ENCODE measurements around the gene LIMS3.
"Not testable (repeated sequence)": the region's sequence is repeated elsewhere in the genome, so short reads cannot be mapped to it uniquely, and the experiment has no call there.

Gene LIMS3, protein sequence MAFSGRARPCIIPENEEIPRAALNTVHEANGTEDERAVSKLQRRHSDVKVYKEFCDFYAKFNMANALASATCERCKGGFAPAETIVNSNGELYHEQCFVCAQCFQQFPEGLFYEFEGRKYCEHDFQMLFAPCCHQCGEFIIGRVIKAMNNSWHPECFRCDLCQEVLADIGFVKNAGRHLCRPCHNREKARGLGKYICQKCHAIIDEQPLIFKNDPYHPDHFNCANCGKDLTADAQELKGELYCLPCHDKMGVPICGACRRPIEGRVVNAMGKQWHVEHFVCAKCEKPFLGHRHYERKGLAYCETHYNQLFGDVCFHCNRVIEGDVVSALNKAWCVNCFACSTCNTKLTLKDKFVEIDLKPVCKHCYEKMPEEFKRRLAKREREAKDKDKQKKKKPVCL

DNA sequence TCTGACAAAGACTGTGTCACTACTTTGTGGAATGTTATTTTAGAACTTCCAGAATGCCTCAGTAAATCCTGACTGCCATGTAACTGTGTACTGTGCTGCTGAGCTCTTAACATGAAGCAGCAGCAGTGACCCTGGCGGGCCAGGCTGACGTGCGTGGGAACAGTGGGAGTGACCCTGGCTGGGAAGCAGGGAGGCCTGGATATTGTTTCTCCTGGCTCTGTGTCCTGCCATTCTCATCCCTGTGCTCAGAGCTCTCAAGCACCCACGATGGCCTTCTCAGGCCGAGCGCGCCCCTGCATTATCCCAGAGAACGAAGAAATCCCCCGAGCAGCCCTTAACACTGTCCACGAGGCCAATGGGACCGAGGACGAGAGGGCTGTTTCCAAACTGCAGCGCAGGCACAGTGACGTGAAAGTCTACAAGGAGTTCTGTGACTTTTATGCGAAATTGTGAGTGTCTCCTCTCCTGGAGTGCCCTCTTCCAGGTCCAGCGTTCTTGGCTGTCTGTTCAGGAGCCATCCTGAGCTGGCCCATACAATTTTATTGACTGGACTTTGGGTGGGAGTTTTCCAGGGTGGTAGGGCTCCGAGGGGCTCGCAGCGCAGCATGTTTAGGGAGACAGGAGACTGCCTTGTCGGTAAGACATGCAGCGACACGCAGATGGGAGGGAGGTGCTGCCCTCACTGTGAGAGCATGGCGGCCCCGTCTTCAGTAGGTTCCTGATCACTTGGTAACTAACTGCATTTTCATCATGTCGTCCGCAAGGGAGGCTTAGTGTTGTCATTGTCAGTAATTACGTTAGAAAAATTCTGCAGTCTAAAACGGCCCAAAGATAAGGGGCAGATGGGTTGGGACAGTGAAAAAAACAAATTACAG, at the start of gene LIMS3:
Gene LIMS3 (plus strand): TSS at position 227 of the 875 bp plus-strand sequence. CDS start 41 bp downstream, at position 268.
- not testable (repeated sequence) for DNase-seq (ENCODE audit: extremely low read depth, low read depth)

DNA sequence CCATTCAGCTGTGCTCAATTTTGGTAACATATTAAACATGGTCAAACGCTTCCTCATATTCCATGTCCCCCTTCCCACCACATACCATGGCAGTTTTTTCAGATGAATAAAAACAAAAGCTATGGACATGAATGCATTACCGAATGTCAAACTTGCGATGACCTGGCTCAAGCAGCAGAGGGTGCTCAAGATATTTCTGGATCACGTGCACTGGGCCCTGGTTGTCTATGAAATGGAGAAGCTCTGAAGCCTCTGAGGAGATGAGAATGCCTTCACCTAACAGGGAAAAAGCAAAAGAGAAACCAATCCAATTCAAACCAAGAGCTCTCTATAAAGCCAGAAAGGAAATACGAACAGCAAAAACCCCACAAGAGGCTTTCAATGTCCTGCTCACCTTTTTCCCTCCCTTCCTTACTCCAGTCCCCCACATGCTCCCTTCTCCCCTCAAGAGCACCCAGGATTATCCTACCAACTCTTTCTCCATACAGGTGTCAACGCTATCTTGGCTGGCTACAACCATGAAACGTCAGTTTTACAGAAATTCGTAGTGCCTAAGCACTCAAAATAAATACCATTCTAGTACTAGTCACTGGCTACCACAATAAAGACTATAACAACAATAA, 27.2 kb upstream of the LIMS3 start:
- DNase-seq (ENCODE audit: extremely low read depth, low read depth) = not testable (repeated sequence)

DNA sequence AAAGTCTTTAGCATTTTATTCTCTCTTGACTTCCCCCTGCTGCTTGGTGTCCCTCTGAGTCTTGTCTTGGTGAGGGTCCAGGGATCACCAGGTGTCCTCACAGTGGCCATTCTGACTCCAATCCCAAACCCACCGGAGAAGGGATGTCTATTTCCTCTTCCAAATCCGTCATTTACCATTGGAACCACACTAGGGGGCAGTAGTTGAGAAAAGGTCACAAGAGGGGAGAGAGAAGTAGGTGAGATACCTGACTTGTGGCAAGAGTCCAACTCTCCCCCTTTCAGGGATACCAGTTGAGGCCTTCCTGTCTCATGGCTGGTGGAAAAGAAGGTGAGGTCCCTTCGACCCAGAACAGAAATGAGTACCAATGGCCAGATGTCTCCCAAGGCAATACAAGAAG, 21.9 kb upstream of the LIMS3 start:
- DNase-seq (ENCODE audit: extremely low read depth, low read depth) = not testable (repeated sequence)

DNA sequence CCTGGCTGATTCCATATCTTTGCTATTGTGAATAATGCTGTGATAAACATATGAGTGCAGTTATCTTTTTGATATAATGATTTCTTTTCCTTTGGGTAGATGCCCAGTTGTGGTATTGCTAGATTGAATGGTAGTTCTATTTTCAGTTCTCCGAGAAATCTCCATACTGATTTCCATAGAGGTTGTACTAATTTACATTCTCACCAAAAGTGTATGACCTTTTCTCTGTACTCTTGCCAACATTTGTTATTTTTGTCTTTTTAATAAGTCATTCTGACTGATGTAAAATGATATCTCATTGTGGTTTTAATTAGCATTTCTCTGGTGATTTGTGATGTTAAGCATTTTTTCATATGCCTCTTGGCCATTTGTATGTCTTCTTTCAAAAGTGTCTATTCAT, 16.4 kb upstream of the LIMS3 start:
- DNase-seq (ENCODE audit: extremely low read depth, low read depth) = not testable (repeated sequence)

DNA sequence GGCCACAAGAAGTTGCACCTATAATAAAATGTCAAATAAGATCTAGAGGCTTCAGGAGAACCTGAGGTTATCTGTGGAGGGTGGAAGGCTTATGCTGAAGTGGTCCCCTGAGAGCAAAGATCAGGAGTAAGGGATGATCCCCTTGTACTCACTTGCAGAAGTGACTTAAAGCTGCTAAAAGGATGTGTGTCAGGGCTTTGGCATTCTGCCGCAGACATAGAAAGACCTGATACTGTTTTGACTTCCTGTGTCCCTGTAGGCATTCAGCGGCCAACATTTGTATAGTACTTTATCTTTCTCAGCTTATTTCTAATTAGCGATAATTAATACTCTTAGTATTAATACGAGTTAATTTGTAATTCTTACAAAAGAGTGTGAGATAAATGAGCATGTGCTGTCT, 10.1 kb upstream of the LIMS3 start:
- DNase-seq (ENCODE audit: extremely low read depth, low read depth) = not testable (repeated sequence)

DNA sequence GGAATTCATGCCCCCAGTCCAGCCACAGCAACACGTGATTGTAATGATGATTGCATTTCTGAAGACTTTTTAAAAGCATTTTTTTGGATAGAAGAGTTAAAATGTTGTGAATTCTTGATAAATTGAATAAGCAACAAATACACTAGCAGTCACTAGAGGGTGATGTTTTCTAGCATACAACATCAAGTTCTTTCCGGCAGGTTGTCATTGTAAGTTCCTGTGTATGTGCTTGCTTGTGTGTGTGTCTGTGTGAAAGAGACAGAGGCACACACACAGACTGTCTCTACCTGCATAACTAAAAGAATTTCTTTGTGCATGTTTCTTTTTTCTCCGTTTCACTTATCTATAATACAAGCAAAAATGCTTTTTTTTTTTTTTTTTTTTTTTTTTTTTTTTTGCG, 8.6 kb upstream of the LIMS3 start:
- DNase-seq (ENCODE audit: extremely low read depth, low read depth) = not testable (repeated sequence)

DNA sequence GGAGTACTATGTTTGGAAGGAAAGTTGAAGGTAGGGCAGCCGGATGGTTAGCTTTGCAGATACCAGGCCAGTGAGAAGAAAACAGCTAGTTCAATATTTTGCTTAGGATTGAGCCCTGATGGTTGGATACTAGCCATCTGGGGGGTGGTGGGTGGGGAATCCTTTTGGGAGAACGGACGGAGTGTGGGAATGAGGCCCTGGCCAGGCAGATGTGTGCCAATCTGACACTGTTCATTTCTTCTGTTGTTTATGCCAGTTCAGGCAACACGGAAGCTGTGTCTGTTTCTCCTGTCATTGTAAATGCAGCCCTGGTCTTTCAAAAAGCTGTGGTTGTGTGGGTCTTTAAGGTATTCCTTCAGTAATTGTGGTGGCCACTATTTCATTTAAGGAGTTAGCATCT, 7.5 kb upstream of the LIMS3 start:
- not testable (repeated sequence) for DNase-seq (ENCODE audit: extremely low read depth, low read depth)

DNA sequence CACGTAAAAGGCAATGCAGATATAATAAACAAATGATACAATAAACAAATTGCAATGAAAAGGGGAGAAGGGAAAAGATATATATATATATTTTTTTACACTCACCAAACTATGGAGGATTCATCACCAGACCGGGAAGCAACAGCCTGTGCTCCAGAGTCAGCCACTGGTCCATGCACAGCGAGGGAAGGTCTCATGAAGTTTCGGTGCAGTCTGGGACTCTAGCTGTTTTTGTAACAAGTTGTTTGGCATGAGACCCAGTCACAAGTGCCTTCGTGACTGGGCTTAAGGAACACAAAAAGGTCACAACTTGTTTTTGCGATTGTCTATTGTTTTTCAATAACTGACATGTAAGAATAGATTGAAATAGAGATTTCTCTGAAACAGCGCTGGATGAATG, 4.8 kb upstream of the LIMS3 start:
- not testable (repeated sequence) for DNase-seq (ENCODE audit: extremely low read depth, low read depth)

DNA sequence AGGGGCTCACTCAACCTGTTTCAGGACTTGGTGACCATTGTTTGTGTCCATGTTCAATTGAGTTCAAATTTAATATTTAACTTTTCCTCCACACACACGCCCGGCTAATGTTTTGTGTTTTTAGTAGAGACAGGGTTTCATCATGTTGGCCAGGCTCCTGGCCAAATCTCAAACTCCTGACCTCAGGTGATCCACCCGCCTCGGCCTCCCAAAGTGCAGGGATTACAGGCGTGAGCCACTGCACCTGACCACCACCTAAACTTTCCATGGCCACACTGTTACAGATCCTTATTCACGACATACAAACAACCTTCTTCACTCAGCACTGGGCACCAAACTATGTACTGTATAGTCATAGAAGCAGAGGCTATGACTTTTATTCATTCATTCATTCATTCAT, 4.3 kb upstream of the LIMS3 start:
- not testable (repeated sequence) for DNase-seq (ENCODE audit: extremely low read depth, low read depth)

DNA sequence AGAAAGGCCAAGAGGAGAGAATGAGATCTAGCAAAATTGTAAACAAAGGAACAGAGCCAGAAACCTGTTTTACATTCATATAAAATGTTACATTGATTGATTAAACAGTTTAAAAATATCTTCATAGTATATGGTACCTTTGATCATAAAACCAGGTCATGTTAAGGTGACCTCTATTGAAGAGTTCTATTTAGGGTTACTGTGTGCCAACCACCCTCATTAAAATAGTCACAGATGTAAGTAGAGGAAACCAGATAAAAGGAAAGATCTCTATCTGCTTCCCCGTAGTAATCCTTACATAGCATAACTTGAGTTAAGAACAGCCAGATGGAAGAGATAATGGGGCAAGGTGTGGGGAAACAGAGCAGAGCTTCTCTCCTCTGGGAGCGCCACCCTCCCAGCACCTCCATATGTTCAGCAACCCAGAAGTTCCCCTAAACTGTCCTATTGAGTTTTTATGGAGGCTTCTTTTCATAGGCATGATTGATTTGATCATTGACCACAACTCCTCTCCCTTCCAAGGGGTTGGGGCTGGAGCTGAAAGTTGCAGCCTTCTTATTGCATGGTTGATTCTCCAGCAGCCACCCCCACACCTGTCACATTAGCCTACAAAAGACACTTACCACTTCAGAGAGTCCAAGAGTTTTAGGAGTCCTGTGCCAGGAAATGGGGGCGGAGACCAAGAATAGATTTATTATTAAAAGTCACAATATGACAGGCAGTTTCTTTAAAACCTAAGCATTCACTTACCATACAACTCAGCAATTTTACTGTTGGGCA, 3.2 kb upstream of the LIMS3 start:
- DNase-seq (ENCODE audit: extremely low read depth, low read depth) = not testable (repeated sequence)

DNA sequence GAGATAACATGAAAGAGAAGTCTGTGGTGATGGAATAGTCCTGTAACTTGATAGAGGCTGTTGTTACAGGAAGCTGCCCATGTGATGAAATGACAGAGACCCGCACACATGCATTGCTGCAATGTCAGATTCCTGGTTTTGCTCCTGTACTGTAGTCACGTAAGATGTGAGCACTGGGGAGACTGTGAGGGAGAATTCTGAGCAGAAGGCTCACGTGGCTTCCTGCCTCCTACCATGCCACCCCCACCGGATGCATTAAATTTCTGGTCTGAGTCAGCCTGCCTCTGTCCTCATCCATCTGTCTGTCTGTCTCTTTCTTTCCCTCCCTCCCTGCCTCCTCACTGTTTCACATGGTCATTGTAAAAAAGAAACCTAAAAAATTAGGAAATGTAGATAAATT, 2.3 kb upstream of the LIMS3 start:
- DNase-seq (ENCODE audit: extremely low read depth, low read depth) = not testable (repeated sequence)

DNA sequence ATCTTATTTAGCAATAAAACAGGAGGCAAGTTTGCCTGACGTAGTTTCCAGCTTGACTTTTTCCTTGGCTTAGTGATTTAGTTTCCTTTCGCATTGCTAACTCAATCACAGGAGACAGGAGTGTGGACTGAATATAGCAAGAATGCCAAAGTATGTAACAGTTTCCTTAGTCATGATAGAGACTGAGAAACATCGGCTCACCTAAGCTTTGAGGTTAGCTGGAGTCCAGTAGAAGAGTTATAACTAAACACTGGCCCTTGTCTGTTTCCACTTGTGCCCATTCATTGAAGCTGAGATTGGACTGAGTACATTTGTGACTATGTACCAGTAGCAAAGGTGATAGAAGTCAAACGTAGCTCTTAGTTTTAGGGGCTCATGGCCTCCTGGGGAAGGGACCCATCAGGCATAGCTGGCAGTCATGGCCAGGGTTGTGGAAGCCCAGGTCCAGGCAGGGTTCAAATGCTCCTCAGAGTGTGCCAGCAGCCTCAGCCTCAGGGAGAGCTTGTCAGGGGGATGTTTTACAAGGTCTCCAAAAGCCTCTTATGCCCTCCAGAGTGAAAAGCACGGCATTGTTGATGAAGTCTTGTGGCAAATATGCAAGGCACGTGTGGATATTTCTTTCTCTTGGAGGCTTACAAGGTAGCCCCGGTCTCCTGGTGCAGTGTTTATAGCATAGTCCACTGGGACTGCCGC, 573 bp upstream of the LIMS3 start:
- DNase-seq (ENCODE audit: extremely low read depth, low read depth) = not testable (repeated sequence)

DNA sequence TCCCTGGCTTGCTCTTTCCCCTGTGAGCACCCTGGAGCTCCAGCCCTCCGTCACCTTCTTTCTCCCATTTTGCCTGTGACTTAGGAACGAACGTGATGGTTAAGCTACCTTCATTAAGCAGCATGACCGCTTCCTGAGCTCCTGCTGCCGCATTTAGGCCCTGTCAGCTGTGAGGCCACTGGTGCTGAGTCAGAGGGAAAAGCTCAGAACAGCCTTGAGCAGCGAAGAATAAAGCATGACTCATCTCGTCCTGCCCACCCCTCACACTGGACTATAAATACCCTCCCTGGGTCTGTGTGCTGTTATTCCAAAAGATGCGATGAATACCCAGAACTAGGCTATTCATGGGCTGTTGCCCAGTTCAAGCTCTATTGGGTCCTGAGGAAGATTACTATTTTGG, 7.3 kb downstream of the LIMS3 start:
- DNase-seq (ENCODE audit: extremely low read depth, low read depth) = not testable (repeated sequence)

DNA sequence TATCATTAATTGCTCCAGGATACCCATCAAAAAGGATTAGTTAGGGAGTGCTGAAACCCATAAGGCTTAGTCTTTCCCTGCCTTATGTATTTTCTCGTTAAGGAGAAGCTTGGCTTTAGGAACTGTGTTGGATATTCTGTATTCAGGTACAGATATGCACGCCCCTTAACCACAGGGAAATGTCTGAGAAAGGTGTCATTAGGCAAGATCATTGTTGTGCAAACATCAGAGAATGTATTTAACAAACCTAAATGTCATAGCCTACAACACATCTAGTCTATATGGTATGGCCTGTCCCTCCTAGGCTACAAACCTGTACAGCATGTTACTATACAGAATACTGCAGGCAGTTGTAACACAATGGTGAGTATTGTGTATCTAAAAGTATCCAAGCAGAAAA, 10.1 kb downstream of the LIMS3 start:
- DNase-seq (ENCODE audit: extremely low read depth, low read depth) = not testable (repeated sequence)

DNA sequence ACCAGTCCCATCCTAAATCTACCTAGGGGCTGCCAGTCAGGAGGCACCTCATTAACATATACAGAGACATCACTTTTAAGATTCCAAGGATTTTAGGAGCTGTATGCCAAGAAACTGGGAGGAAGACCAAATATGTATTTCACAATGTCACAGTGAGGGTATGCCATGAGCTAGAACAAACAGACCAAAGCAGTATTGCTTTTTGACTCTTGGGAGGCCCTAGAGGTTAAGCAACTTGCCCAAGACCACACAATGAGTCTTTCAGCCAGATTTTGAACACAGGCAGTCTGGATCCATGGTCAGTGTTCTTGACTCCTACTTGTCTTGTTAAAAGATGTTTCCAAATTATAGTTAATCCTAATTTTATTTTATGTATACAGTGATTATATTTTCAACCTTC, 12.3 kb downstream of the LIMS3 start:
- not testable (repeated sequence) for DNase-seq (ENCODE audit: extremely low read depth, low read depth)

DNA sequence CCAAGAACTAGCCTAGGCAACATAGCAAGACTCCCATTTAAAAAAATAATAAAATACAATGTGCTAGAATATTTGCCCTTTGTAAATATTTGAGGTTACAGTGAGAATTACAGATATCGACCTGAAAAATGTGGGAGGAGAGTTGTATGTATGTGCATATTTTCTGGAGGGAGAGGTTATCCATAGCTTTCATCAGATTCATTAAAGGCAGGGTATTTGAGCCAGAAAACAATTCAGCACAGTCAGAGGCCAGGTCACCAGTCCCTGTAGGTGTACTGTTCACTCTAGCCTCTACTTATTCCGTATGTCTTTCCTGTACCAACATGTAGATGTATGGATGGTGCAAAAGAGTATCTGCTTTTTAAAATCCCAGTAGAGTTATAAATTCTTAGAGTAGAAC, 15.4 kb downstream of the LIMS3 start:
- DNase-seq (ENCODE audit: extremely low read depth, low read depth) = not testable (repeated sequence)

DNA sequence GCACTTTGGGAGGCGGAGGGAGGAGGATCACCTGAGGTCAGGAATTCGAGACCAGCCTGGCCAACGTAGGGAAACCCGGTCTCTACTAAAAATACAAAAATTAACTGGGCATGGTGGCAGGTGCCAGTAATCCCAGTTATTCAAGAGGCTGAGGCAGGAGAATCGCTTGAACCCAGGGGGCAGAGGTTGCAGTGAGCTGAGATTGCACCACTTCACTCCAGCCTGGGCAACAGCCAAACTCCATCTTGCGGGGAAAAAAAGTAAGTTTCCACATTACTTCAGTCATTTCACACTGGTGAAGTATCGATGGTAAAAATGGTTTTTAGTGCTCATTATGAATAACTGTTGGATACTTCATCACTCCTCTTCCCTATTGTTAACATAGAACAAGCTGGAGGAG, 16.1 kb downstream of the LIMS3 start:
- DNase-seq (ENCODE audit: extremely low read depth, low read depth) = not testable (repeated sequence)

DNA sequence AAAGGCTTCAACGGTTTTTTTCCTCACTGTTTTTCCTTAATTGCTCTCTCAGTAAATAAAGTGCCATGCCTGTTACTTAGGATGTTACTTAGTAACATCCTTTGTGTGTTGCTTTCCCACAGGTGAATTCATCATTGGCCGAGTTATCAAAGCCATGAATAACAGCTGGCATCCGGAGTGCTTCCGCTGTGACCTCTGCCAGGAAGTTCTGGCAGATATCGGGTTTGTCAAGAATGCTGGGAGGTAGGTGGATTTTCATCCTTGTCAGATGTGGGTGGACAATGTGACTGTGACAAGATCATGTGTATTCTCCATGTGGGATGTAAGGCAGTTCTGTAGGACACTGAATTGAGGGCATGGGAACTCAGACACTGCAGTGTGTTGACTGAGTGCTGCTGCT, 17.3 kb downstream of the LIMS3 start:
- not testable (repeated sequence) for DNase-seq (ENCODE audit: extremely low read depth, low read depth)

DNA sequence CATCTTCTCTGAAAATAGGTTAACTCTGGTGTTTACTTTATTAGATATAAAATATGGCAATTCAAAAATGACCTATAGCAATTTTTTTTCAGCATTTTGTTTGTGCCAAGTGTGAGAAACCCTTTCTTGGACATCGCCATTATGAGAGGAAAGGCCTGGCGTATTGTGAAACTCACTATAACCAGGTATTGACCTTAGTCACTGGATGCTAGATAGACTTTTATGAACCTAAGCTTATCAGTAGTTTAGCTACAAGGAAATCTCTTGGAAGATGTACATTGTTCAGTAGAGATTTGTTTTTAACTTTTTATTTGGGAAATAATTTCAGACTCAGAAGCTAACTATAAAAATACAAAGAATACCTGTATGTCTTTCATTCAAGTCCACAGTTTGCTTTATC, 21.7 kb downstream of the LIMS3 start:
- DNase-seq (ENCODE audit: extremely low read depth, low read depth) = not testable (repeated sequence)
